HG02943 (cell line): ENCODE results near the gene BAAT.
"Not testable (repeated sequence)": the region's sequence is repeated elsewhere in the genome, so short reads cannot be mapped to it uniquely, and the experiment has no call there.

ENCODE experiments used
- ATAC-seq: cut with Tn5 transposase; IDR thresholded peaks from one replicate; pipeline ENCODE4 v1.9.1; 2021; ENCODE audit warnings: mild to moderate bottlenecking, low read depth, moderate library complexity; ENCODE audit not compliant: unreplicated experiment

Gene BAAT

GRCh38 chr9:101366038-101366756, 18.6 kb downstream of the BAAT start:
- no peak for ATAC-seq

- no peak for ATAC-seq
Measured at GRCh38 chr9:101365181-101365580, 19.6 kb downstream of the BAAT start.

GRCh38 chr9:101362450-101362849, 22.4 kb downstream of the BAAT start:
- no peak for ATAC-seq

GRCh38 chr9:101360647-101361046, 24.2 kb downstream of the BAAT start:
- no peak for ATAC-seq

- ATAC-seq: no peak
Measured at GRCh38 chr9:101359679-101360078, 25.1 kb downstream of the BAAT start.

GRCh38 chr9:101356619-101357018, 28.2 kb downstream of the BAAT start:
- no peak for ATAC-seq

- no peak for ATAC-seq
Measured at GRCh38 chr9:101354765-101355708, 29.8 kb downstream of the BAAT start.

GRCh38 chr9:101354143-101354764, 30.6 kb downstream of the BAAT start:
- no peak for ATAC-seq

- ATAC-seq: no peak
Measured at GRCh38 chr9:101353683-101354082, 31.1 kb downstream of the BAAT start.

- ATAC-seq: no peak
Measured at GRCh38 chr9:101352892-101353463, 31.8 kb downstream of the BAAT start.

- no peak for ATAC-seq
Measured at GRCh38 chr9:101350285-101350684, 34.5 kb downstream of the BAAT start.

- no peak for ATAC-seq
Measured at GRCh38 chr9:101342595-101342994, 42.2 kb downstream of the BAAT start.

GRCh38 chr9:101341958-101342357, 42.8 kb downstream of the BAAT start:
- no peak for ATAC-seq

- ATAC-seq: no peak
Measured at GRCh38 chr9:101337237-101337636, 47.6 kb downstream of the BAAT start.

- ATAC-seq: no peak
Measured at GRCh38 chr9:101336091-101336490, 48.7 kb downstream of the BAAT start.

GRCh38 chr9:101333926-101334702, 50.7 kb downstream of the BAAT start:
- ATAC-seq: no peak

- no peak for ATAC-seq
Measured at GRCh38 chr9:101333490-101333889, 51.3 kb downstream of the BAAT start.

GRCh38 chr9:101332362-101332761, 52.4 kb downstream of the BAAT start:
- no peak for ATAC-seq

- not testable (repeated sequence) for ATAC-seq
Measured at GRCh38 chr9:101327422-101327909, 57.3 kb downstream of the BAAT start.

- ATAC-seq: no peak
Measured at GRCh38 chr9:101326501-101326900, 58.3 kb downstream of the BAAT start.
